HuH-7 (cell line): Measurements from ENCODE around the gene BRSK2.

Experiments used
- DNase-seq: peaks from one replicate; pipeline ENCODE4 v3.0.0; 2011; ENCODE audit warnings: low spot score

The BRSK2 gene

DNA sequence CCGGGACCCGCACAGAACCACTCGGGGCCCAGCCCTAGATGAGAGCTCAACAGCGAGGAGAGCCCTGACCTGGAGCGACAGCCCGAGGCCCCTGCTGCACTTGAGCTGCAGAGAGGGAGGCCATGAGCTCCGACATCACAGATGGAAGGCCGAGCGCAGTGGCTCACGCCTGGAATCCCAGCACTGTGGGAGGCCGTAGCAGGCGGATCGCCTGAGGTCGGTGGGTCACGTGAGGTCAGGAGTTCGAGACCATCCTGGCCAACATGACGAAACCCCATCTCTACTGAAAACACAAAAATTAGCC lies 13.8 kb upstream of the BRSK2 start:
- no peak for DNase-seq

DNA sequence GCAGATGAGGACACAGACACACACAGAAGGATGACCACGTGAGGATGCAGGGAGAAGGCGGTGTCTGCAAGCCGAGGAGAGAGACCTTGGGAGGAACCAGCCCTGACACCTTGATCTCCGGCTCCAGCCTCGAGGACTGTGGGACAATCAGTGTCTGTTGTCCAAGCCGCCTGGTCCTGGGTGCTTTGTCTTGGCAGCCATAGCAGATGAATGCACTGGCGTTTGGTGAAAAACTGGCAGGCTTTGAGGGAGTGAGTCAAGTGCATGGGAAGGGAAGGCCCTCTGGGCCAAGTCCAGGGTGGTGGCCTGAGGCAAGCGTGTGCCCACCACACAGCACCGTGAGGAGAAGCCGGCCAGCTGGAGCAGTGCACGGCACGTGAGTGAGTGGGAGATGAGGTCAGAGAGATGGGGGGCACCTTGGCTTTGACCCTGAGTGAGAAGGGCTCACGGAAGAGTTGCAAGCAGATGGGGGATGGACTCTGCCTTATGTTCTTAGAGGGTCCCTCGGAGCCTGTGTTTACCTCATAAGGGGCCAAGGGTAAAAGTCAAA lies 12.4 kb upstream of the BRSK2 start:
- no peak for DNase-seq

DNA sequence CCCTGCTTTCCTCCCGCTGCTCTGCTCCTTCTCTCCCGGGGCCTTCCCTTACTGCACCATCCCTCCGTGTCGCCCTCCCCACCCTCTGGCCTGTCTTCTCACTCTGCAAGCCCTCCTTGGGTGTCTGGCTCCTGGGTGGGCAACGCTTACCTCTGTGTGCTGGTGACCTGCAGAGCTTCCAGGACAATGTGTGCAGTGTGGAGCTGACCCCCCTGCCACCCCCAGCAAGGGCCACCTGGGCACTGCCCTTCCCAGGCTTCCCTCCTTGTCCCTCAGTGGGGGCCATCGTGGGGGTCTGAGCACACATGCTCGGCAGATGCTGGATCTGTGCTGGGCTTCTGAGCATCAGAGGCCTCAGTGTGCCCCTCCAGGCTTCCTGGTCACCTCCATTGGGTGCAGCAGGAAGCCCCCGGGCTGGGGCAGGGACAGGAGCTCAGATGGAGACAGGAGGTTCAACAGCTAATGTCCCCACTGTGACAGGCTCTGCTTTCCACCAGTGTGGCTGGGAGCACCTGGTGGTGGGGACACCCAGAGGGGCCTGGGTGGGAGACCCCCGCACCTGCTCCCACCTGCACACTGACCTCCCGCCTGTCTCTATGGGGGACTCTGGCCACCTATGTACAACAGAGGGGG lies 7.8 kb upstream of the BRSK2 start:
- no peak for DNase-seq

DNA sequence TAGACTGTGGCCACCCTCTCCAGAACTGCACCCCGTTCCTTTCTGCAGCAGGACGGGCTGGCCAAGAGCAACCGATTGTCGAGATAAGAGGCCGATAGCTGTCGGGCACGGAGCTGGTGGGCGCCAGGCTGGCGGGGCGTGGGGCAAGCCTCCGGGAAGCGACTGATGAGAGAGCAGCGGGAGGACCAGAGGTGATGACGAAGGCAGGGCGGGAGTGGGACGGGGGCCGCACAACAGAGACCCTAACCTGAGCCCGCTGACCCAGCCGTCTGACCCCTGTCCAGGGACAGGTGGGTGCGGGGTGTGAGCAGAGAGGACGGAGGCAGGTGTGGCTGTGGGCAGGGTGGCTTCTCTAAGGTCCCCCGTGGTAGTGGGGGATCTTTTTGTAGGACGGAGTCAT lies 7.3 kb upstream of the BRSK2 start:
- DNase-seq = no peak

DNA sequence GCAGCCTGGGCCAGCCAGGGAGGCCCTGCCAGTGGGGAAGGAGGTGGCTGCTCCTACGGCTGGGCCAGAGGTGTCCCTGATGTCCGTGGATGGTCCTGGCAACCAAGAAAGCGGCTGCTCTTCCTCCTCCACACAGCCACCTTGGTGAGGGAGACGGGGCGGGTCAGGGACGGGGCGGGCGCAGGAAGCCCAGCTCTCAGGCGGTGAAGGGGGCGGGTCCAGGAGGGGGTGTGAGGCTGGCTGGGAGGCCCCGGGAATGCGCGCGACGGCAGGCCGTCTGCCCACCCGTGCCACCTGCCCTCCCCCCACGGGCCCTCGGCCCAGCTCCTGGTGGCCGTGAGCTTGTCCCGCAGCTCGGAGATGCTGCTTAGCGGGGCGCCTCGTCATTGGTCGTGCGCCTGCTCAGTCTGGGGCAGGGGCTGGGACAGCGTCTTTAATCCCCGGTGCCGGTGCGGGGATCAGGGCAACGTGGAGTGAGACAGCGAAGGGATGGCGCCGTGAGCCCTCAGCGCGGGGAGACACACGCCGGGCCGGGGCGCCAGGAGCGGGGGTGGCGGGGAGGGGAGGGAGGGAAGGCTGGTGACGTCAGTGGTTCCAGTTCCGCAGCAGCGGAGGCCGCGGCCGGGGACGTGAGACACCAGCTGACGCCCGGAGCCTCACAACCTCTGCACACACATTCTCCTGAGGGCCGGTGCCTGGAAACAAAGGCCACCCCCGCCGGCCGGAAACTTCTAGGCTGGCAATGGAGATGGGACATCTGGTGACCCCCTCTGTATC lies 6.7 kb upstream of the BRSK2 start:
- DNase-seq = peak; percentile 77

DNA sequence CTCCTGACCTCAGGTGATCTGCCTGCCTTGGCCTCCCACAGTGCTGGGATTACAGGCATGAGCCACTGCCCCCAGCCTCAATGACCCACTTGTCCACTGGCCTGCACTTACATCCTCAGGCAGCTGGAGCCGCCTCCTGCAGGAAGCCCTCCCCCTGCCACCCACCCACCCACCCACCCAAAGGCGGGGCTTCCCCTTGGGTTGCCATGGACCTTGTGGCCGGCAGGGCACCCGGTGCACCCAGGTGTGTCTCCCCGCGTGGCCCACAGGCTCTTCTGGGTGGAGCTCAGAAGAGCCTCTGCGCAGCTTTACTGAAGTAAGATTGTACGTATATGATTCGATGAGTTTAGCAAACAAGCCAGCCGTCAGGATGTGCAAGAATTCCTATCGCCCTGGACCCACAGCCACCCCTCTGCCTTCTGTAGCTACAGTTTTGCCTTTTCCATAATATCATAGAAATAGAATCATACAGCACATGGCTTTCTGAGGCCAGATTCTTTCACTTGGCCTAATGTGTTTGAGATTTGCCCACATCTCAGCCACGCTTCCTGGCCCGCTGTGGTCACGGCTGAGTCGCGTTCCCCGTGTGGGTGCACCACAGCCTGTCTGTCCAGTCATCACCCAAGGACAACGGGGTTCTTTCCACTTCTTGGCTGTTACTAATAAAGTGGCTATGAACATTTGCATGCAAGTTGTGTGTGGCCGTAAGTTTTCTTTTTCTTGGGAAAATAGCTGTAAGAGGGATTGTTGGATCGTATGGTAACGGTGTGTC lies 5.3 kb upstream of the BRSK2 start:
- no peak for DNase-seq

DNA sequence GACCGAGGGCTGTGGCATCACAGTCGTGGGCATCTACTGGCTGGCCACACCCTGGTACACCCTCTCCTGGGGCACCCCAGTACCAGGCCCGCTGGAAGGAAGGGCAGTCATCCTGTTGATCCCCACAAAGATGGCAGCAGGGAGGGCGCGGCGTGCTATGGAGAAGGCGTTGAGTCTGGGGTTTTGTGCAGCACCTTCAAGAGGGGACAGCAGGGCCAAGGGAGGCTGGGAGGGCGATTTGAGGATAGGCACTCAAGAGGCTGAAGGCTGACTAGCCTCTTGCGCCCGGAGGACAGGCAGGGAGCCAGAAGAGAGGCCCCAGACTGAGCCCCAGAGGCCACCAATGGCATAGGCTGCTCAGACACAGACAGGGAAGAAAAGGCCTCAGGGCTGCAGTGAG lies 2.2 kb upstream of the BRSK2 start:
- no peak for DNase-seq

DNA sequence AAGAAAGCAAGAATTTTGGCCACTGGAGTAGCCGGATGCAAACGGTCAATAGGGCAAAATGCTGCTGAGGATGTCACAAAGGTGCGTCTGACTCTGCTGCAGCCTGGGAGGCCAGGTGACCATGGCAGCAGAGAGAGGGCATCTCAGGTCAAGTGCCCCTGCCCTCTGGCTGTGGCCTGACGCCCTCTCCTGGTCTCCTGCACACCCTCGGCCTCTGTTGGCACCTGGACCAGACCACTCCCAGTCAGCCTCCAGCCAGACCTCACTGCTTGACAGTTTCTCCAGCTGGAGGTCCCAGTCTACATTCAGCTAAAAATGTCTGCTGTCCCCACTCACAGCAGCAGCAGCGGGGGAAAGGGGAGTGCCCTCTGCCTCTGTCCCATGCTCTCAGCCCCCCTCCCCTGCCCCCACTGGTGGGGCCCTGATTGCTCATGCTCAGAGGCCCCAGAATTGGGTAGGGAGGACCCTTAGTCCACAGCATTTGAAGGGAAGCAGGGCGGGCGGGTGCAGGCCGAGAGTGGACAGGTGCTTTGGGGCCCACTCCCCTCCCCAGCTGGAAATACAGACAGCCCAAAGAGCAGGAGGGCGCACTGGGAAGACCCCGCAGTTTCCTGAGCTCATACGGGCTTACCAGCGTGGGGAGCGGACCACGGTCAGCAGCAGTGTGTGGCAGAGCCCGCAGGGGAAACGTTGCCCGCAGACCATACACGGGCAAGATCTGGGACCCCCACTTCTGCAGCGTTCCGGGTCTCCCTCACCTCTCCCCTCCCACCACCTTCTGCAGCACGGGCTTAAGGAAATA lies 1.6 kb upstream of the BRSK2 start:
- DNase-seq = peak; percentile 73

DNA sequence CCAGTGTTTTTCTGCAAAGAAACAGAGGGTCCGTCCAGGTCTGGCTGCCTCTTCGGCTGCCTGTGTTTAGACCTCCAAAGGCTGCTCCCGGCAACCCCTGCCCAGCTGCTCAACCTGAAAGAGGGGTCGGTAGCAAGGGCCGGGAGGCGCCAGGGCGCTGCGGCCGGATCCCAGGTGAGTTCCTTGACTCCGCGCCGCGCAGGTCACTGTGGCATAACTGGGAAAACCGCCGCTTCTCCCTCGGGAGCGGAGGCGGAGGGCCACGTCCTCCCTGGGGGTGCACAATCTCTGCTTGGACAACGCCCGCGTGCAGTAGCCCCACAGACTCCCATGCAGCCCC lies 1.0 kb upstream of the BRSK2 start:
- no peak for DNase-seq

DNA sequence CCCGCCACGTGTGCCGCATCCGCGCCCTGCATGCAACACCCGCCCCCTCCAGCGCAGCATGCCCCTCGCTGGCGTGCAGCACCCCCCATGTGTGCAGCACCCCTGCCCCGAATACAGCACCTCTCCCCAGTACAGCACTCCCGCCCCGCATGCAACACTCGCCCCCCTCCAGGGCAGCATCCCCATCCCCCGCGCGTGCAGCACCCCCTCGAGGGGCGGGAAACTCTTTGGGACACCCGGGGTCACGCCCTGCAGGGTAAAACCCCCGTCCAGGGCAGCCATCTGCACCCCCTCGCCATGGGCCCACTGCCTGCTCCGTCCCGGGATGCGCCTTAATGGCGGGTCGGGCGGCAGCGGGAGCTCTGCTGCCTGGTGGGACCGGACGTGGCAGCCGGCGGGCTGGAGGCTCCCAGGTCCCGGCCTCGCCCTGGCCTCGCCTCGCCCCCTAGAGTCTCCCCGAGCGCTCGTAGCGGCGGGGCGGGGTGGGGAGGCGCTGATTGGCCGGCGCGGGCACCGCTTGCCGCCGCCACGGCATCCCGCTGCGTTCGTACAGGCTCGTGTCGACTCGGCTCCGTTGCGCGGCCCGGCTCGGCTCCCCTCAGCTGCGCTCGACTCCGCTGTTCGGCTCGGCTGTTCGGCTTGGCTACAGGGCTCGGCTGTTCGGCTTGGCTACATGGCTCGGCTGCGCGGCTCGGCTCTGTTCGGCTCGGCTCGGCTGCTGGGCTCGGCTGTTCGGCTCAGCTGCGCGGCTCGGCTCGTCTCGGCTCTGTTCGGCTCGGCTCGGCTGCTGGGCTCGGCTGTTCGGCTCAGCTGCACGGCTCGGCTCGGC lies 417 bp upstream of the BRSK2 start:
- DNase-seq = peak; percentile 98

DNA sequence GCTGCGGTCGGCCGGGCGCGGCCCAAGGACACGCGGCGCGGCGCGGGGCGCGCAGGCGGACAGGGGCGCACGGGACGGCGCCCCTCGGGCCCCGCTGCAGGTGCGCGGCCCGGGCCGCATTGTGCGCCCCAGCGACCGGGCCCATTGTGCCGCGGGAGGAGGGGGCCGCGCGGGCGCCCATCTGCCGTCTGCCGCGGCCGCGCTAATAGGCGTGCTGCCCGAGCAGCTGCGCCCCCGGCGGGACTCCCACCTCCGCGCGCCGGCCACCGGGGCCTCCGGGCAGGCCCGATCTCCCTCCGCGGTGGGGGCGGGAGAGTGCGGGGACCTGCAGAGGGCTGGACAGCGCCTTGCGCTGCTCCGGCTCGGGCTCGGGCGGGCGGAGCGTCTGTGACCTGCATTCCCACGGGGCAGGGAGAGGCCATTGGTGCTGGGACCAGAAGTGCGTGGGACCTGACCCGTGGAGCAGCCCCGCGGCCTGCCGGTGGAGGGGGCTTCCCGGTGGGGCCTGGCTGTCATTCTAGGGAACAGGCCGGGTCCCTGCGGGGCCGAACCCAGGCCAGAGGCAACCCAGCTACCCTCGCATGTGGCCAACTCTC lies 933 bp downstream of the BRSK2 start:
- DNase-seq = peak; percentile 50

DNA sequence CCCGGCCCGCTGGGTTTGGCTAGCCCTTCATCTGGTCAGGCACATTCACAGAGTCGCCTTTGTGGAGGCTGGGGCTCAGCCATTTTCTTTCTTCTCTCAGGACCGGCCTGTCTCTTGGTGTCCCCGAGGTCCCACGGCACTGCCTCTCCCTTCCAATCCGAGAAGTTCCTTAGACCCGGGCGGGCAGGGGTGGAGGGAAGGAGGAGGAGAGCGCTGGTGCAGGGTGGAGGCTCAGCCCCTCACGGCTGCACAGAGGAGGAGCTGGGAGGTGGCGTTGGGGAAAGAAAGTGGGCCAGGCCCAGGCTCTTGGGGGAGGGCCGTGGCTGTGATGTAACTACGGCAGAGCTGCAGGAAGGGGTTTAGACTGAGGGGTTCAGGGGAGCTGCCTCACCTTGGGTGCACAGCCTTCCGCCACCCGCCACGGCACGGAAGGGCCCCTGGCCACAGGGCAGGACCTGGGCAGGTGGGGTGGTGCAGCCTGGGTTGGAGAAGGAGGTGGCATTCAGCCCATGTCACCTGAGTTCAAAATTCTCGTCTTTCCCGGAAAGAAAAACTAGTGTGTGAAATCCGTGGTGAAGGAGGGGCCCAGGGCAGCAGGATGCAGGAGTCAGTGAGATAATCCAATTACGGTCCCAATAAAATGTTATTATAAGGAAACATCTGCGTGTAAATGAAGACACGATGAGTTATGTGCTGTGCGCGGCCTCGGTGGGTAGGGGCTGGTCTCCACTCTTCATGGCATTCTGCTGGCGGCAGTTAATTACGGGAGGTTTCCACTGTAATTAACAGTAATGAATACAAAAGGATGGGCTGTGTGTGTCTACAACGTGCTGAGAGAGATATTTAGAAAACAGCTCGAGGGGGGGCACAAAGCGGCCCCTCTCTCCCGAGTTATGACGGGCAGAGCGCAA lies 1.7 kb downstream of the BRSK2 start:
- no peak for DNase-seq

DNA sequence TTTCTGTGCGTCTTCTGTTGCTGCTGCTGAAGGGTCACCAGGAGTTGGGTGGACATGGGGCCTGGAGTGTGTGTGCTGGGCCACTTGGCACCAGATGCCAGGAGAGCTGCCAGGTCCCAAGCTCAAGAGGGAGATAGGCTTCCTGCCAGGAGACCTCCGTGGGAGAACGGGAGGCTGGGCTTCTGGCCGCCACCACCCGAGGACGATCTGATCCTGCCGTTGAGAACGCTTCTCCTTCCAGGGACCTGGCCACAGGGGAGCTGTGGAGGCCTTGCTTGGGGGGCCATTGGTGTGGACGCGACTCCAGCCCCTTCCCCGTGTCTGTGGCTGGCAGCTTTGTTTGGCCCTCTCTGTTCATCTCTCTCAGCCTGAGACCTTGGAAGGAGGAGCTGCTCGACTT lies 2.4 kb downstream of the BRSK2 start:
- DNase-seq = no peak

DNA sequence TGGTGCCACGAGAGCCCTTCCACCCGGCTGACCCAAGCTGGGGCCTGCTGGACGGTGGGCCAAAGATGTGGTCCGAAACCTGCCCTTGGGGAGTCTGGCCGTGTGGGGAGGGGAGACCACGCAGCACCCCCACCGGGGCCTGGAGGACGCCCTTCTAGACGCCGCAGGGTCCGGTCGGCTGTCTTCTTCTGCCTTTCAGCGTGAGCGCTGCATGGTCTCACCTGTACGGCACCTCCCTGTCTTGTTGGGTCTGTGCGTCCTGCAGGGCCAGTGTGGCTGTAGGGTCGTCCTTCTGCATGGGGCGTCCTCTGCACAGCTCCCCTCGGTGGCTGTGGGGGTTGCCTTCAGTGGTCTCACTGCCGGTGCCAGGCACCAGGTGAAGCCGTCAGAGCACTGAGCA lies 2.8 kb downstream of the BRSK2 start:
- DNase-seq = no peak

DNA sequence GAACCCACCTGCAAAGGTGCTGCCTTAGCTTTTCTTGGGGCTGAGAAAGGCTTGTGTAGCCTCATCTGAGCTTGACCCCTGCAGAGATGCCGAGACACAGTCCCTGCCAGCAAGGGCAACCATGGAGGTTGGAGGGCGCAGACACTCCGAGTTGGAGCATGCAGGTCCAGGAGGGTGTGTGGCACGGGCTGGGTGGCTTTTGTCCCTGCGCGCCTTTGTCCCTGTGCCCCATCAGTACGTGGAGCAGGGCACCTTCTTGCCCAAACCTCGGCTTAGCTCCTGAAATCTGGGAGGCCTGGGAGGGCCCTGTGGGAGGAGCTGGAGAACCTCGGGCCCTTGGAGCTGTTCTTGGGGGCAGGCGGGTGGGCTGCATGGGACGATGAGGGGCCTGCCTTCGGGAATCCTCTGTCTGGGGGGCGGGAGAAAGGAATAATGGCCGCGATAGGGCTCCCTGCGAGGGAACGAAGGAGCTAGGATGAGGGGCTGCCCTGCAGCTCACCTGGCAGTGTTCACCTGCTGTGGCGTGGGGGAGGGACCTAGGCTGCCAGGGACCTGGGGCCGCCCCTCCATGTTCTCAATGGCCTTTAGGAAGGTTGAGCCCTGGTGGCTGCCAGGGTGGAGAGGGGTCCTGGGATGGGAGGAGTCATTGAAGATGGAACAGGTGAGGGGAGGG lies 3.4 kb downstream of the BRSK2 start:
- DNase-seq = no peak

DNA sequence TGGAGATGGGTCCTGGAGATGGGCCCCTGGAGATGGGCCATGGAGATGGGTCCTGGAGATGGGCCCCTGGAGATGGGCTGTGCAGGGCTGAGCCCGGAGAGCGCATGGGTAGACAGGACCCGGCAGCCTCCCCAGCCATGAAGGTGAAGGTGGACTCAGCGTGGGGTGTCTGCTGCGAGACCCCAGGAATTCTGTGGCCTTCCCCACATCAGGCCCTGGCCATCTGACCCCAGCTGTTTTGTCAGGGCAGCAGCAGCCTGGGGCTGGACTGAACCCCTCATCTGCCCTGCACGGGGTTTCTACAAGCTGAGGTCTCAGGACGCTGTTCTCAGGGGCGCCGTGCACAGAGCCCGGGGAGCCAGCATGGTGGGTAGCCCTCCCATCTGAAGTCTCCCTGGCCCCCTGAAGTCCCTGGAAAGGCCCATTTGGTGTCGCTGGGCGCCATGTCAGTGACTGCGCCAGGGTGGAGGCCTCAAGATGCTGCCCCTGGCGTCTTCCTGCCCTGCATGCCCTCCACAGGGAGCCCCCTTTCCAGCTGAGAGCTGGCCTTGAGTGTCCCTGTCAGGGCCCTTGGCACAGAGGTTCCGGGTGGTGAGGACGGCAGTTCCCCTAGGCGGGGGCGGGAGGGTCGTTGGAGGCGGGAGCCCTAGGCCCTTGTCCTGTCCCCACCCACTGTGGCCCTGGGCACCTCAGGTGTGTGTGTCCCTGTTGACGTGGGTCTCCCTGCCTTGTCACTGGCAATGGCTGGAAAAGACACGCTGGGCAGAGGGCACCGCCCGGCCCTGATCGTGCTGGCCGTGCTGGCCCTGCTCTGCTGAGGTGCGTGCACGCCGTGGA lies 5.4 kb downstream of the BRSK2 start:
- DNase-seq = no peak

DNA sequence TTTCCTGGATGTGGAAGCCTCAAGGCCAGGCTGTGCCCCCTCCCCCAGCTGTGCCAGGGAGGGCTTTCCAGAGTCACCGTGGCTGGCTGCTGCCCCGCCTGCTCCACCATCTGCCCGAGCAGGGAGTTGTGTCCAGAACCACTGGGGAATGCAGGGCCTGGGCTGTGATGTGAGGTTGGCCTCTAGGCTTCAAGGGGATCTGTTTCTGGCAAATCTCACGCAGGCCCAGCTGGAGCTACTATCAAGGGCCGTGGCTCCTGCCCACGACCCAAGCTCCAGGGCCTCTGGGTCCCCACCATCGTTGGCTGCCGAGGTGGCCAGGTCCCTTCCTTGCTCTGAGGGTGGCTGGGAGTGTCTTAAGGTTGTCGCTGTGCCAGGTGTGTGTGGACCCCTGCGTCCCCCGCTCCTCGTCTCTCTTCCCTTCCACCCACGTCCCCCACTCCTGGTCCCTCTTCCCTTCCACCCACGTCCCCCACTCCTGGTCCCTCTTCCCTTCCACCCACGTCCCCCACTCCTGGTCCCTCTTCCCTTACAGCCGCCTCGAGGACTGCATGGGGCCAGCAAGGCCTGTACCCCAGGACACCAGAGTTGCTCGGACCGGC lies 6.1 kb downstream of the BRSK2 start:
- DNase-seq = no peak

DNA sequence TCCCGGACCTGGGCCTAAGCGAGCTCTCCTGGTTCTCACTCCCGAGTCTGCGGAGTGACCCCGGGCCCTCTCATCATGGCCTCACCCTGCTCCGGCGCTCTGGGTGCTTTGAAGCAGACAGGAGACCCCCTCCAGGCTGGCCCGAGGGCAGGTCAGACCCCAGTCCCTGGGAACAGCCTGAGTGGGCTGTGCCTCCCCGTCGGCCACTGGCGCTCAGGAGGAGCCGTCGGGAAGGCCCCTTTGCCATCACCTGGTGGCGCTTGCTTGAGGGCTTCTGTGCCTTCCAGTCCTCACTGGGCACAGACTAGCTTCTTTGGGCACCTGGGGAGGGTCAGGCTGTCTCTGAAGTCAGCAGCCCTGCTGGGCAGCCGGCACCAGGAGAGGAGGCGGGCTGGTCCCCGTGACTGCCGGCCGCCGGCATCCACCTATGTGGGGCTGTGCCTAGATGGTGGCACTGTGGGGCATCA lies 6.7 kb downstream of the BRSK2 start:
- no peak for DNase-seq
